ENCODE results near the gene DDX24. TPM values are rescaled to one million over a fixed set of nuclear protein-coding genes. Genes with fewer than 3 reads are reported as not detected.

The DDX24 gene
- total RNA-seq, 1 experiment from 2014 or later: 135 TPM

GRCh38 chr14:94011795-94012194 is 69.2 kb downstream of the DDX24 start:
- BruUV-seq (replicated peaks): no TSS peak
- ChIA-PET CTCF (interaction anchor here (0.6 to 0.9 kb wide), 5 partner anchors 11 to 1690 kb away, joined by 3 to 4 read pairs (median 3); no protein-coding TSS in a partner anchor), POLR2A (no interaction called here)
- DNase-seq (ENCODE audit: unreplicated experiment): peak; percentile 30
- Mint-ChIP-seq H3K27me3 (ENCODE audit: insufficient read depth, unreplicated experiment) (no peaks in the 10 kb centered on the region), H3K36me3 (ENCODE audit: insufficient read depth, unreplicated experiment) (no peaks in the 10 kb centered on the region), H3K4me3 (ENCODE audit: unreplicated experiment) (no peak overlapping the region), H3K27ac (ENCODE audit: low read depth, unreplicated experiment) (no peak overlapping the region), H3K9me3 (ENCODE audit: unreplicated experiment) (no peaks in the 10 kb centered on the region), H3K4me1 (ENCODE audit: insufficient read depth, unreplicated experiment) (peaks cover 14% of the 10 kb centered on the region)
- no peak for TF ChIP-seq CTCF (IDR thresholded peaks at IDR 0.05; ENCODE audit: unreplicated experiment)
- intact Hi-C loops (cut with micrococcal nuclease): no loop called here

GRCh38 chr14:94010625-94011024 is 70.4 kb downstream of the DDX24 start:
- BruUV-seq (replicated peaks): no TSS peak
- H3K36me3 Mint-ChIP-seq (ENCODE audit: insufficient read depth, unreplicated experiment): no peaks in the 10 kb centered on the region
- ChIA-PET CTCF (interaction anchor here (1.7 kb wide), 1 partner anchor 25 kb away, joined by 5 read pairs; no protein-coding TSS in a partner anchor), POLR2A (no interaction called here)
- H3K9me3 Mint-ChIP-seq (ENCODE audit: unreplicated experiment): no peaks in the 10 kb centered on the region
- no peak overlapping the region for H3K4me3 Mint-ChIP-seq (ENCODE audit: unreplicated experiment)
- no peak overlapping the region for H3K27ac Mint-ChIP-seq (ENCODE audit: low read depth, unreplicated experiment)
- H3K27me3 Mint-ChIP-seq (ENCODE audit: insufficient read depth, unreplicated experiment): no peaks in the 10 kb centered on the region
- intact Hi-C loops (cut with micrococcal nuclease): no loop called here
- TF ChIP-seq CTCF (IDR thresholded peaks at IDR 0.05; ENCODE audit: unreplicated experiment): no peak
- DNase-seq (ENCODE audit: unreplicated experiment): no peak
- peaks cover 14% of the 10 kb centered on the region for H3K4me1 Mint-ChIP-seq (ENCODE audit: insufficient read depth, unreplicated experiment)

- H3K27me3 Mint-ChIP-seq (ENCODE audit: insufficient read depth, unreplicated experiment): no peaks in the 10 kb centered on the region
- peak; percentile 61 for DNase-seq (ENCODE audit: unreplicated experiment)
- no TSS peak for BruUV-seq (replicated peaks)
- intact Hi-C loops (cut with micrococcal nuclease): no loop called here
- peaks cover 14% of the 10 kb centered on the region for H3K4me1 Mint-ChIP-seq (ENCODE audit: insufficient read depth, unreplicated experiment)
- no peak overlapping the region for H3K4me3 Mint-ChIP-seq (ENCODE audit: unreplicated experiment)
- no peaks in the 10 kb centered on the region for H3K9me3 Mint-ChIP-seq (ENCODE audit: unreplicated experiment)
- POLR2A ChIA-PET: no interaction called here
- H3K36me3 Mint-ChIP-seq (ENCODE audit: insufficient read depth, unreplicated experiment): no peaks in the 10 kb centered on the region
- no peak for TF ChIP-seq CTCF (IDR thresholded peaks at IDR 0.05; ENCODE audit: unreplicated experiment)
- no peak overlapping the region for H3K27ac Mint-ChIP-seq (ENCODE audit: low read depth, unreplicated experiment)
- CTCF ChIA-PET: interaction anchor here (1.2 to 1.7 kb wide), 3 partner anchors 10 to 127 kb away, joined by 5 read pairs; no protein-coding TSS in a partner anchor
These were observed 71.2 kb downstream of the DDX24 start for GRCh38 chr14:94009767-94010166.

- intact Hi-C loops (cut with micrococcal nuclease): no loop called here
- H3K27me3 Mint-ChIP-seq (ENCODE audit: insufficient read depth, unreplicated experiment): peaks cover 8% of the 10 kb centered on the region
- BruUV-seq (replicated peaks): no TSS peak
- no peaks in the 10 kb centered on the region for H3K9me3 Mint-ChIP-seq (ENCODE audit: unreplicated experiment)
- H3K4me1 Mint-ChIP-seq (ENCODE audit: insufficient read depth, unreplicated experiment): peaks cover 14% of the 10 kb centered on the region
- CTCF ChIA-PET: no interaction called here
- no peak for TF ChIP-seq CTCF (IDR thresholded peaks at IDR 0.05; ENCODE audit: unreplicated experiment)
- DNase-seq (ENCODE audit: unreplicated experiment): no peak
- H3K27ac Mint-ChIP-seq (ENCODE audit: low read depth, unreplicated experiment): no peak overlapping the region
- POLR2A ChIA-PET: no interaction called here
- H3K36me3 Mint-ChIP-seq (ENCODE audit: insufficient read depth, unreplicated experiment): no peaks in the 10 kb centered on the region
- no peak overlapping the region for H3K4me3 Mint-ChIP-seq (ENCODE audit: unreplicated experiment)
These were observed 72.8 kb downstream of the DDX24 start for GRCh38 chr14:94008234-94008633.
